GM18520 (cell line): Measurements from ENCODE around the gene NFATC1.
"Not testable (repeated sequence)": the region's sequence is repeated elsewhere in the genome, so short reads cannot be mapped to it uniquely, and the experiment has no call there.

Experiments
- ATAC-seq: cut with Tn5 transposase; IDR thresholded peaks from one replicate; pipeline ENCODE4 v1.9.1; 2021; ENCODE audit not compliant: unreplicated experiment

Gene NFATC1

GRCh38 chr18:79503406-79503805 is 107.7 kb downstream of the NFATC1 start:
- ATAC-seq = no peak

- ATAC-seq = no peak
These were observed 108.3 kb downstream of the NFATC1 start for GRCh38 chr18:79504034-79504433.

GRCh38 chr18:79504495-79504894 is 108.8 kb downstream of the NFATC1 start:
- not testable (repeated sequence) for ATAC-seq

- ATAC-seq = not testable (repeated sequence)
These were observed 109.7 kb downstream of the NFATC1 start for GRCh38 chr18:79505465-79505864.

- ATAC-seq = no peak
These were observed 110.7 kb downstream of the NFATC1 start for GRCh38 chr18:79506191-79507075.

GRCh38 chr18:79507076-79507545 is 111.4 kb downstream of the NFATC1 start:
- no peak for ATAC-seq

- ATAC-seq = no peak
These were observed 112.1 kb downstream of the NFATC1 start for GRCh38 chr18:79507546-79508480.

- peak; percentile 64 for ATAC-seq
These were observed 113.1 kb downstream of the NFATC1 start for GRCh38 chr18:79508565-79509535.

GRCh38 chr18:79509536-79509930 is 113.8 kb downstream of the NFATC1 start:
- ATAC-seq = peak; percentile 7

GRCh38 chr18:79510046-79510685 is 114.4 kb downstream of the NFATC1 start:
- no peak for ATAC-seq

- ATAC-seq = no peak
These were observed 115.1 kb downstream of the NFATC1 start for GRCh38 chr18:79510731-79511241.

- ATAC-seq = no peak
These were observed 115.5 kb downstream of the NFATC1 start for GRCh38 chr18:79511271-79511670.

GRCh38 chr18:79511671-79512301 is 116.1 kb downstream of the NFATC1 start:
- no peak for ATAC-seq

- ATAC-seq = no peak
These were observed 117.0 kb downstream of the NFATC1 start for GRCh38 chr18:79512461-79513380.

GRCh38 chr18:79513381-79514081 is 117.8 kb downstream of the NFATC1 start:
- no peak for ATAC-seq

GRCh38 chr18:79515331-79515730 is 119.6 kb downstream of the NFATC1 start:
- no peak for ATAC-seq

GRCh38 chr18:79515944-79516351 is 120.2 kb downstream of the NFATC1 start:
- no peak for ATAC-seq
